Fibroblast of lung (primary cell): Measurements from ENCODE around the gene RASGEF1B. TPM values are rescaled to one million over a fixed set of nuclear protein-coding genes. Genes with fewer than 3 reads are reported as not detected.

Source experiments
- DNase-seq, 2 donors: peaks; one replicate each; pipeline versions ENCODE4 v3.0.0 to v3.0.0-alpha.2; 2010; ENCODE audit warnings: low read depth in 2 of 2
- H2AFZ ChIP-seq: 2 replicates; pipeline ENCODE4 v1.5.1; 2012; ENCODE audit warnings: low read length, control low read depth, inconsistent platforms
- H3K27ac ChIP-seq: 2 replicates; pipeline ENCODE4 v1.5.1; 2011; ENCODE audit warnings: low read length, control low read depth; ENCODE audit not compliant: insufficient read depth
- H3K27me3 ChIP-seq: 2 replicates; pipeline ENCODE4 v1.5.1; 2011; ENCODE audit warnings: mild to moderate bottlenecking, low read length; ENCODE audit not compliant: control insufficient read depth, insufficient read depth
- H3K36me3 ChIP-seq: 2 replicates; pipeline ENCODE4 v1.5.1; 2011; ENCODE audit warnings: low read length; ENCODE audit not compliant: control insufficient read depth, insufficient read depth
- H3K4me1 ChIP-seq: 2 replicates; pipeline ENCODE4 v1.5.1; 2011; ENCODE audit warnings: low read length; ENCODE audit not compliant: control insufficient read depth, insufficient read depth; ENCODE audit errors: extremely low read depth
- H3K4me2 ChIP-seq: 2 replicates; pipeline ENCODE4 v1.5.1; 2011; ENCODE audit warnings: low read length, control low read depth; ENCODE audit not compliant: insufficient read depth; ENCODE audit errors: extremely low read depth
- H3K4me3 ChIP-seq, 4 experiments: fragments of 200-600 bp in 1 of 4; sonication (generic) in 1 of 4; replicated peaks in 1 of 4; 2 replicates each; pipeline ENCODE4 v1.5.1; 2011 to 2016; ENCODE audit warnings: low read length in 4 of 4, low read depth in 3 of 4, mild to moderate bottlenecking in 3 of 4, control low read depth in 2 of 4, inconsistent platforms in 1 of 4, mixed read lengths in 1 of 4; ENCODE audit not compliant: insufficient read depth in 1 of 4; ENCODE audit errors: control extremely low read depth in 1 of 4
- H3K79me2 ChIP-seq: 2 replicates; pipeline ENCODE4 v1.5.1; 2012; ENCODE audit warnings: mild to moderate bottlenecking, low read length, inconsistent platforms; ENCODE audit not compliant: control insufficient read depth, insufficient read depth
- H3K9ac ChIP-seq: 2 replicates; pipeline ENCODE4 v1.5.1; 2011; ENCODE audit warnings: mild to moderate bottlenecking, low read length, control low read depth; ENCODE audit not compliant: insufficient read depth
- H3K9me3 ChIP-seq: 2 replicates; pipeline ENCODE4 v1.5.1; 2012; ENCODE audit warnings: low read depth, low read length; ENCODE audit not compliant: control insufficient read depth, insufficient read depth
- H4K20me1 ChIP-seq: 2 replicates; pipeline ENCODE4 v1.5.1; 2011; ENCODE audit warnings: low read length; ENCODE audit not compliant: control insufficient read depth, insufficient read depth; ENCODE audit errors: extremely low read depth
- CTCF ChIP-seq, 2 donors: IDR thresholded peaks in 1 of 2; conservative IDR thresholded peaks in 1 of 2; 1 replicate in 1 of 2; 2 replicates in 1 of 2; pipeline ENCODE4 v1.5.1; 2011 to 2012; ENCODE audit warnings: low read length in 2 of 2, control low read depth in 1 of 2, inconsistent platforms in 1 of 2, low read depth in 1 of 2, mild to moderate bottlenecking in 1 of 2
- EZH2 ChIP-seq: IDR thresholded peaks from 2 replicates; pipeline ENCODE4 v1.5.1; 2012; ENCODE audit warnings: low read length, control low read depth, mild to moderate bottlenecking; ENCODE audit errors: missing control alignments
- polyA plus RNA-seq, 2 donors: library from polyadenylated mRNA; depleted of rRNA in 1 of 2; stranded (reverse) in 1 of 2; unstranded in 1 of 2; fragments of >200 nt; gene quantifications; 2 replicates each; pipeline ENCODE4 v1.2.1, GENCODE V29; 2011 to 2012; ENCODE audit warnings: missing spikeins in 1 of 2
- total RNA-seq: library from RNA; depleted of rRNA; stranded (reverse); fragments of >200 nt; gene quantifications from 2 replicates; pipeline ENCODE4 v1.2.1, GENCODE V29; 2014

Gene RASGEF1B
- total and polyA plus RNA-seq, 2 donors (not counting 1 experiment from before 2014, with no cell fraction given), result 0.02 to 0.33 TPM

GRCh38 chr4:81440949-81441348, 30.8 kb downstream of the RASGEF1B start:
- TF ChIP-seq EZH2 (no peak), CTCF (conservative IDR thresholded peaks at IDR 0.05 in 1 of 2, IDR thresholded peaks at IDR 0.05 in 1 of 2; ENCODE audit: low read depth in 1 of 2, low read length in 2 of 2) (no peak)

GRCh38 chr4:81436941-81437574, 34.6 kb downstream of the RASGEF1B start:
- no peak overlapping the region for H3K4me2 ChIP-seq
- no peak for DNase-seq
- TF ChIP-seq EZH2 (no peak), CTCF (conservative IDR thresholded peaks at IDR 0.05 in 1 of 2, IDR thresholded peaks at IDR 0.05 in 1 of 2; ENCODE audit: low read depth in 1 of 2, low read length in 2 of 2) (no peak)
- no peak overlapping the region for H3K4me3 ChIP-seq
- H2AFZ ChIP-seq, result no peak overlapping the region
- no peaks in the 10 kb centered on the region for H4K20me1 ChIP-seq
- H3K27ac ChIP-seq, result no peak overlapping the region
- H3K27me3 ChIP-seq, result no peaks in the 10 kb centered on the region
- H3K36me3 ChIP-seq, result no peaks in the 10 kb centered on the region
- no peak overlapping the region for H3K9ac ChIP-seq
- H3K79me2 ChIP-seq, result no peaks in the 10 kb centered on the region
- H3K9me3 ChIP-seq, result no peaks in the 10 kb centered on the region
- no peaks in the 10 kb centered on the region for H3K4me1 ChIP-seq

More at GRCh38 chr4:81440949-81441348, 30.8 kb downstream of the RASGEF1B start:
- Histone ChIP-seq H3K36me3 (no peaks in the 10 kb centered on the region), H2AFZ (no peak overlapping the region), H3K4me2 (no peak overlapping the region), H3K27me3 (no peaks in the 10 kb centered on the region), H3K9ac (no peak overlapping the region), H3K9me3 (no peaks in the 10 kb centered on the region), H3K4me1 (no peaks in the 10 kb centered on the region), H3K4me3 (no peak overlapping the region), H3K79me2 (no peaks in the 10 kb centered on the region), H3K27ac (no peak overlapping the region), H4K20me1 (no peaks in the 10 kb centered on the region)
- no peak for DNase-seq

- Histone ChIP-seq H2AFZ (no peak overlapping the region), H3K9ac (no peak overlapping the region), H3K4me1 (no peaks in the 10 kb centered on the region), H4K20me1 (no peaks in the 10 kb centered on the region), H3K27me3 (no peaks in the 10 kb centered on the region), H3K4me2 (no peak overlapping the region), H3K79me2 (no peaks in the 10 kb centered on the region), H3K9me3 (no peaks in the 10 kb centered on the region), H3K27ac (no peak overlapping the region), H3K4me3 (no peak overlapping the region), H3K36me3 (no peaks in the 10 kb centered on the region)
- no peak for TF ChIP-seq CTCF (conservative IDR thresholded peaks at IDR 0.05 in 1 of 2, IDR thresholded peaks at IDR 0.05 in 1 of 2; ENCODE audit: low read depth in 1 of 2, low read length in 2 of 2)
- no peak for TF ChIP-seq EZH2
- DNase-seq, result no peak
These were observed 35.6 kb downstream of the RASGEF1B start for GRCh38 chr4:81436096-81436495.
